ENCODE results near the gene TATDN2. TPM values are rescaled to one million over a fixed set of nuclear protein-coding genes. Genes with fewer than 3 reads are reported as not detected.

Gene TATDN2
- total RNA-seq, 1 donor = 19.2 TPM

GRCh38 chr3:10232137-10232536 lies 16.1 kb upstream of the TATDN2 start:
- no peaks in the 10 kb centered on the region for H3K79me2 ChIP-seq (ENCODE audit: insufficient read depth, low read length)
- H3K4me2 ChIP-seq (ENCODE audit: insufficient read depth, low read length) = no peak overlapping the region
- H3K9me3 ChIP-seq (ENCODE audit: low read depth, low read length) = no peaks in the 10 kb centered on the region
- no peak overlapping the region for H3K4me3 ChIP-seq (ENCODE audit: insufficient read depth, low read length)
- no peak for DNase-seq (ENCODE audit: insufficient read length, low spot score, missing footprints)
- no peak for TF ChIP-seq CTCF (IDR thresholded peaks at IDR 0.05; ENCODE audit: extremely low read depth, low read depth, low read length)
- no peaks in the 10 kb centered on the region for H4K20me1 ChIP-seq (ENCODE audit: insufficient read depth, low read length)
- H3K4me1 ChIP-seq (ENCODE audit: insufficient read depth, low read length) = no peaks in the 10 kb centered on the region
- no peak overlapping the region for H2AFZ ChIP-seq (ENCODE audit: low read length)
- peaks cover 8% of the 10 kb centered on the region for H3K36me3 ChIP-seq (ENCODE audit: insufficient read depth, low read length)
- H3K27me3 ChIP-seq (ENCODE audit: insufficient read depth, low read length) = no peaks in the 10 kb centered on the region
- H3K27ac ChIP-seq (ENCODE audit: low read depth, low read length) = no peak overlapping the region

- H3K36me3 ChIP-seq (ENCODE audit: insufficient read depth, low read length) = peaks cover 8% of the 10 kb centered on the region
- H3K79me2 ChIP-seq (ENCODE audit: insufficient read depth, low read length) = no peaks in the 10 kb centered on the region
- H4K20me1 ChIP-seq (ENCODE audit: insufficient read depth, low read length) = no peaks in the 10 kb centered on the region
- TF ChIP-seq CTCF (IDR thresholded peaks at IDR 0.05; ENCODE audit: extremely low read depth, low read depth, low read length) = no peak
- H2AFZ ChIP-seq (ENCODE audit: low read length) = no peak overlapping the region
- no peaks in the 10 kb centered on the region for H3K27me3 ChIP-seq (ENCODE audit: insufficient read depth, low read length)
- no peaks in the 10 kb centered on the region for H3K4me1 ChIP-seq (ENCODE audit: insufficient read depth, low read length)
- no peak overlapping the region for H3K4me2 ChIP-seq (ENCODE audit: insufficient read depth, low read length)
- no peak overlapping the region for H3K4me3 ChIP-seq (ENCODE audit: insufficient read depth, low read length)
- H3K9me3 ChIP-seq (ENCODE audit: low read depth, low read length) = no peaks in the 10 kb centered on the region
- H3K27ac ChIP-seq (ENCODE audit: low read depth, low read length) = no peak overlapping the region
- DNase-seq (ENCODE audit: insufficient read length, low spot score, missing footprints) = no peak
Observed at GRCh38 chr3:10233988-10234387, 14.3 kb upstream of the TATDN2 start.

- no peak overlapping the region for H2AFZ ChIP-seq (ENCODE audit: low read length)
- no peak for DNase-seq (ENCODE audit: insufficient read length, low spot score, missing footprints)
- H3K4me1 ChIP-seq (ENCODE audit: insufficient read depth, low read length) = no peaks in the 10 kb centered on the region
- no peak overlapping the region for H3K27ac ChIP-seq (ENCODE audit: low read depth, low read length)
- no peak overlapping the region for H3K4me2 ChIP-seq (ENCODE audit: insufficient read depth, low read length)
- TF ChIP-seq CTCF (IDR thresholded peaks at IDR 0.05; ENCODE audit: extremely low read depth, low read depth, low read length) = no peak
- H4K20me1 ChIP-seq (ENCODE audit: insufficient read depth, low read length) = no peaks in the 10 kb centered on the region
- H3K36me3 ChIP-seq (ENCODE audit: insufficient read depth, low read length) = peaks cover 8% of the 10 kb centered on the region
- H3K79me2 ChIP-seq (ENCODE audit: insufficient read depth, low read length) = no peaks in the 10 kb centered on the region
- no peaks in the 10 kb centered on the region for H3K27me3 ChIP-seq (ENCODE audit: insufficient read depth, low read length)
- H3K9me3 ChIP-seq (ENCODE audit: low read depth, low read length) = no peaks in the 10 kb centered on the region
- no peak overlapping the region for H3K4me3 ChIP-seq (ENCODE audit: insufficient read depth, low read length)
Observed at GRCh38 chr3:10234526-10235230, 13.6 kb upstream of the TATDN2 start.

- Histone ChIP-seq H3K36me3 (ENCODE audit: insufficient read depth, low read length) (peaks cover 8% of the 10 kb centered on the region), H4K20me1 (ENCODE audit: insufficient read depth, low read length) (no peaks in the 10 kb centered on the region), H2AFZ (ENCODE audit: low read length) (no peak overlapping the region), H3K27ac (ENCODE audit: low read depth, low read length) (no peak overlapping the region), H3K4me1 (ENCODE audit: insufficient read depth, low read length) (no peaks in the 10 kb centered on the region), H3K79me2 (ENCODE audit: insufficient read depth, low read length) (no peaks in the 10 kb centered on the region), H3K9me3 (ENCODE audit: low read depth, low read length) (no peaks in the 10 kb centered on the region), H3K27me3 (ENCODE audit: insufficient read depth, low read length) (no peaks in the 10 kb centered on the region), H3K4me3 (ENCODE audit: insufficient read depth, low read length) (no peak overlapping the region), H3K4me2 (ENCODE audit: insufficient read depth, low read length) (no peak overlapping the region)
- no peak for DNase-seq (ENCODE audit: insufficient read length, low spot score, missing footprints)
- TF ChIP-seq CTCF (IDR thresholded peaks at IDR 0.05; ENCODE audit: extremely low read depth, low read depth, low read length) = no peak
Observed at GRCh38 chr3:10235551-10235950, 12.7 kb upstream of the TATDN2 start.
